Measurements from ENCODE around the gene ZCCHC14. TPM values are rescaled to one million over a fixed set of nuclear protein-coding genes. Genes with fewer than 3 reads are reported as not detected.

The ZCCHC14 gene
- total and polyA plus RNA-seq, 2 experiments from 2014 or later = 7.9 to 23.2 TPM

- no peaks in the 10 kb centered on the region for H3K36me3 ChIP-seq
- no peaks in the 10 kb centered on the region for H3K9me3 ChIP-seq (ENCODE audit: low read depth)
- no peak overlapping the region for H3K27ac ChIP-seq
- TF ChIP-seq CTCF (IDR thresholded peaks at IDR 0.05; ENCODE audit: low read depth, low read length) = no peak
- DNase-seq (ENCODE audit: low read depth in 1 of 2, low spot score in 1 of 2) = no peak
- H3K27me3 ChIP-seq = no peaks in the 10 kb centered on the region
- H3K4me3 ChIP-seq = no peak overlapping the region
- H3K4me1 ChIP-seq (ENCODE audit: low read depth) = peaks cover 14% of the 10 kb centered on the region
Measured at GRCh38 chr16:87540072-87540896, 47.5 kb upstream of the ZCCHC14 start.

- TF ChIP-seq CTCF (IDR thresholded peaks at IDR 0.05; ENCODE audit: low read depth, low read length) = no peak
Measured at GRCh38 chr16:87539113-87539512, 46.3 kb upstream of the ZCCHC14 start.

GRCh38 chr16:87538594-87538993, 45.8 kb upstream of the ZCCHC14 start:
- H3K27me3 ChIP-seq = no peaks in the 10 kb centered on the region
- peaks cover 14% of the 10 kb centered on the region for H3K4me1 ChIP-seq (ENCODE audit: low read depth)
- no peak overlapping the region for H3K27ac ChIP-seq
- H3K4me3 ChIP-seq = no peak overlapping the region
- peak in 1 of 2 donors; percentile 26 for DNase-seq (ENCODE audit: low read depth in 1 of 2, low spot score in 1 of 2)
- no peaks in the 10 kb centered on the region for H3K9me3 ChIP-seq (ENCODE audit: low read depth)
- no peaks in the 10 kb centered on the region for H3K36me3 ChIP-seq
- no peak for TF ChIP-seq CTCF (IDR thresholded peaks at IDR 0.05; ENCODE audit: low read depth, low read length)

More at GRCh38 chr16:87539113-87539512, 46.3 kb upstream of the ZCCHC14 start:
- DNase-seq (ENCODE audit: low read depth in 1 of 2, low spot score in 1 of 2) = no peak
- H3K4me1 ChIP-seq (ENCODE audit: low read depth) = peaks cover 14% of the 10 kb centered on the region
- no peak overlapping the region for H3K4me3 ChIP-seq
- H3K36me3 ChIP-seq = no peaks in the 10 kb centered on the region
- H3K27me3 ChIP-seq = no peaks in the 10 kb centered on the region
- no peak overlapping the region for H3K27ac ChIP-seq
- no peaks in the 10 kb centered on the region for H3K9me3 ChIP-seq (ENCODE audit: low read depth)

GRCh38 chr16:87538160-87538559, 45.3 kb upstream of the ZCCHC14 start:
- no peaks in the 10 kb centered on the region for H3K36me3 ChIP-seq
- no peak for TF ChIP-seq CTCF (IDR thresholded peaks at IDR 0.05; ENCODE audit: low read depth, low read length)
- peaks cover 14% of the 10 kb centered on the region for H3K4me1 ChIP-seq (ENCODE audit: low read depth)
- DNase-seq (ENCODE audit: low read depth in 1 of 2, low spot score in 1 of 2) = no peak
- H3K4me3 ChIP-seq = no peak overlapping the region
- H3K9me3 ChIP-seq (ENCODE audit: low read depth) = no peaks in the 10 kb centered on the region
- no peak overlapping the region for H3K27ac ChIP-seq
- no peaks in the 10 kb centered on the region for H3K27me3 ChIP-seq

GRCh38 chr16:87536795-87537142, 43.9 kb upstream of the ZCCHC14 start:
- no peak for TF ChIP-seq CTCF (IDR thresholded peaks at IDR 0.05; ENCODE audit: low read depth, low read length)
- H3K27me3 ChIP-seq = no peaks in the 10 kb centered on the region
- no peak overlapping the region for H3K27ac ChIP-seq
- peaks cover 14% of the 10 kb centered on the region for H3K4me1 ChIP-seq (ENCODE audit: low read depth)
- H3K9me3 ChIP-seq (ENCODE audit: low read depth) = no peaks in the 10 kb centered on the region
- DNase-seq (ENCODE audit: low read depth in 1 of 2, low spot score in 1 of 2) = no peak
- H3K36me3 ChIP-seq = no peaks in the 10 kb centered on the region
- no peak overlapping the region for H3K4me3 ChIP-seq
